SK-N-SH treated with all-trans-retinoic acid at 6 μM for 48 hours (cell line): ENCODE data around the gene LCN9.

Experiments
- ATAC-seq: fragments of 200-7000 bp; cut with Tn5 transposase; 3 replicates; pipeline ENCODE4 v1.9.1; 2020; ENCODE audit warnings: mild to moderate bottlenecking, moderate library complexity
- ARNTL ChIP-seq: fragments of 450-650 bp; formaldehyde crosslinking; IDR thresholded peaks from 2 replicates; pipeline ENCODE4 v1.5.0; 2020; ENCODE audit warnings: low read depth, mild to moderate bottlenecking, moderate library complexity, borderline replicate concordance
- BACH2 ChIP-seq: fragments of 250-450 bp; sonication (Bioruptor Pico); IDR thresholded peaks from 2 replicates; pipeline ENCODE4 v1.9.0; 2021; ENCODE audit warnings: mild to moderate bottlenecking, borderline replicate concordance
- CSDC2 ChIP-seq: fragments of 250-450 bp; sonication (Bioruptor Pico); IDR thresholded peaks from 2 replicates; pipeline ENCODE4 v1.5.0; 2020; ENCODE audit warnings: mild to moderate bottlenecking, moderate library complexity
- ESRRG ChIP-seq: fragments of 250-450 bp; sonication (Bioruptor Pico); IDR thresholded peaks from 2 replicates; pipeline ENCODE4 v1.6.1; 2021; ENCODE audit warnings: mild to moderate bottlenecking
- GLIS3 ChIP-seq: fragments of 250-450 bp; sonication (Bioruptor Pico); IDR thresholded peaks from 2 replicates; pipeline ENCODE4 v1.5.0; 2020; ENCODE audit warnings: mild to moderate bottlenecking, moderate library complexity
- ISL1 ChIP-seq: fragments of 250-450 bp; sonication (Bioruptor Pico); IDR thresholded peaks from 2 replicates; pipeline ENCODE4 v2.1.2; 2022; ENCODE audit warnings: mild to moderate bottlenecking, moderate library complexity
- OSR1 ChIP-seq: fragments of 250-450 bp; sonication (Bioruptor Pico); IDR thresholded peaks from 2 replicates; pipeline ENCODE4 v1.8.0; 2022; ENCODE audit warnings: moderate library complexity, mild to moderate bottlenecking, inconsistent platforms
- PPARA ChIP-seq: fragments of 250-450 bp; sonication (Bioruptor Pico); IDR thresholded peaks from 2 replicates; pipeline ENCODE4 v1.5.0; 2020; ENCODE audit warnings: mild to moderate bottlenecking, borderline replicate concordance
- SNAI2 ChIP-seq: fragments of 250-450 bp; sonication (Bioruptor Pico); IDR thresholded peaks from 2 replicates; pipeline ENCODE4 v1.5.0; 2020; ENCODE audit warnings: mild to moderate bottlenecking, moderate library complexity
- TCF4 ChIP-seq: fragments of 250-450 bp; sonication (Bioruptor Pico); IDR thresholded peaks from 2 replicates; pipeline ENCODE4 v1.8.0; 2021; ENCODE audit warnings: mild to moderate bottlenecking, moderate library complexity, borderline replicate concordance
- TOX ChIP-seq: fragments of 250-450 bp; sonication (Bioruptor Pico); IDR thresholded peaks from 2 replicates; pipeline ENCODE4 v1.8.0; 2021; ENCODE audit warnings: mild to moderate bottlenecking, moderate library complexity, borderline replicate concordance
- ZFP3 ChIP-seq: fragments of 250-450 bp; sonication (Bioruptor Pico); IDR thresholded peaks from 2 replicates; pipeline ENCODE4 v1.5.0; 2020; ENCODE audit warnings: mild to moderate bottlenecking, moderate library complexity
- ZNF70 ChIP-seq: fragments of 450-650 bp; formaldehyde crosslinking; IDR thresholded peaks from 2 replicates; pipeline ENCODE4 v1.5.0; 2020; ENCODE audit warnings: mild to moderate bottlenecking, moderate library complexity
- ZNF8 ChIP-seq: fragments of 450-650 bp; formaldehyde crosslinking; IDR thresholded peaks from 2 replicates; pipeline ENCODE4 v1.5.0; 2020; ENCODE audit warnings: mild to moderate bottlenecking, moderate library complexity
- TF ChIP-seq, protein P1 (sequence below): fragments of 250-450 bp; sonication (Bioruptor Pico); IDR thresholded peaks from 2 replicates; pipeline ENCODE4 v1.5.0; 2020; ENCODE audit warnings: mild to moderate bottlenecking, moderate library complexity
- TF ChIP-seq, protein P2 (sequence below): fragments of 250-450 bp; sonication (Bioruptor Pico); IDR thresholded peaks from 2 replicates; pipeline ENCODE4 v1.8.0; 2021; ENCODE audit warnings: low read depth, mild to moderate bottlenecking, moderate library complexity, borderline replicate concordance
- TF ChIP-seq, protein P3 (sequence below): fragments of 250-450 bp; sonication (Bioruptor Pico); IDR thresholded peaks from 2 replicates; pipeline ENCODE4 v1.5.1; 2020; ENCODE audit warnings: low read depth, mild to moderate bottlenecking, moderate library complexity
- TF ChIP-seq, protein P4 (sequence below): fragments of 250-450 bp; sonication (Bioruptor Pico); IDR thresholded peaks from 2 replicates; pipeline ENCODE4 v1.5.1; 2021; ENCODE audit warnings: mild to moderate bottlenecking, moderate library complexity
- TF ChIP-seq, protein P5 (sequence below): fragments of 250-450 bp; sonication (Bioruptor Pico); IDR thresholded peaks from 2 replicates; pipeline ENCODE4 v1.8.0; 2020; ENCODE audit warnings: mild to moderate bottlenecking, moderate library complexity, borderline replicate concordance

LCN9 gene

DNA sequence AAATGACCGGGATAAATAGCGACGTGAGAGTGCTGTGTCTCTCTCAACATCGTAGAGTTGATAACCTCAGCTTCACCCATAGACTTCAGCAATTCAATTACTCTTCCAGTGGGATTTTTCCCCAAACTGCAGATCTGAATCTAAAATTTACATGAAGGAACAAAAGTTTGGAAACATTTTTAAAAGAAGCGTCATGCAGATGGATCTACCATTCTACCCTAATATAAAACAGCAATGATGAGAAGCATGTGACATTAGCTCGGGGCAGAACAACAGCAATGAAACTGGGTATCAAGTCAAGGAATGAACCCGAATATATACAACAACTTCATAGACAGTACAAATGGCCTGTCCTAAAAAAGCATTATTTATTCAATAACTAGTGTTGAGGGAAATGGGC lies 42.6 kb upstream of the LCN9 start:
- no peak for TF ChIP-seq ISL1 (CRISPR knock-in tag)
- no peak for TF ChIP-seq TCF4
- TF ChIP-seq ZNF8 (CRISPR knock-in tag), result no peak
- no peak for TF ChIP-seq SNAI2
- TF ChIP-seq, protein P1, sequence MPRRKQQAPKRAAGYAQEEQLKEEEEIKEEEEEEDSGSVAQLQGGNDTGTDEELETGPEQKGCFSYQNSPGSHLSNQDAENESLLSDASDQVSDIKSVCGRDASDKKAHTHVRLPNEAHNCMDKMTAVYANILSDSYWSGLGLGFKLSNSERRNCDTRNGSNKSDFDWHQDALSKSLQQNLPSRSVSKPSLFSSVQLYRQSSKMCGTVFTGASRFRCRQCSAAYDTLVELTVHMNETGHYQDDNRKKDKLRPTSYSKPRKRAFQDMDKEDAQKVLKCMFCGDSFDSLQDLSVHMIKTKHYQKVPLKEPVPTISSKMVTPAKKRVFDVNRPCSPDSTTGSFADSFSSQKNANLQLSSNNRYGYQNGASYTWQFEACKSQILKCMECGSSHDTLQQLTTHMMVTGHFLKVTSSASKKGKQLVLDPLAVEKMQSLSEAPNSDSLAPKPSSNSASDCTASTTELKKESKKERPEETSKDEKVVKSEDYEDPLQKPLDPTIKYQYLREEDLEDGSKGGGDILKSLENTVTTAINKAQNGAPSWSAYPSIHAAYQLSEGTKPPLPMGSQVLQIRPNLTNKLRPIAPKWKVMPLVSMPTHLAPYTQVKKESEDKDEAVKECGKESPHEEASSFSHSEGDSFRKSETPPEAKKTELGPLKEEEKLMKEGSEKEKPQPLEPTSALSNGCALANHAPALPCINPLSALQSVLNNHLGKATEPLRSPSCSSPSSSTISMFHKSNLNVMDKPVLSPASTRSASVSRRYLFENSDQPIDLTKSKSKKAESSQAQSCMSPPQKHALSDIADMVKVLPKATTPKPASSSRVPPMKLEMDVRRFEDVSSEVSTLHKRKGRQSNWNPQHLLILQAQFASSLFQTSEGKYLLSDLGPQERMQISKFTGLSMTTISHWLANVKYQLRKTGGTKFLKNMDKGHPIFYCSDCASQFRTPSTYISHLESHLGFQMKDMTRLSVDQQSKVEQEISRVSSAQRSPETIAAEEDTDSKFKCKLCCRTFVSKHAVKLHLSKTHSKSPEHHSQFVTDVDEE (CRISPR knock-in tag), result no peak
- TF ChIP-seq, protein P2, sequence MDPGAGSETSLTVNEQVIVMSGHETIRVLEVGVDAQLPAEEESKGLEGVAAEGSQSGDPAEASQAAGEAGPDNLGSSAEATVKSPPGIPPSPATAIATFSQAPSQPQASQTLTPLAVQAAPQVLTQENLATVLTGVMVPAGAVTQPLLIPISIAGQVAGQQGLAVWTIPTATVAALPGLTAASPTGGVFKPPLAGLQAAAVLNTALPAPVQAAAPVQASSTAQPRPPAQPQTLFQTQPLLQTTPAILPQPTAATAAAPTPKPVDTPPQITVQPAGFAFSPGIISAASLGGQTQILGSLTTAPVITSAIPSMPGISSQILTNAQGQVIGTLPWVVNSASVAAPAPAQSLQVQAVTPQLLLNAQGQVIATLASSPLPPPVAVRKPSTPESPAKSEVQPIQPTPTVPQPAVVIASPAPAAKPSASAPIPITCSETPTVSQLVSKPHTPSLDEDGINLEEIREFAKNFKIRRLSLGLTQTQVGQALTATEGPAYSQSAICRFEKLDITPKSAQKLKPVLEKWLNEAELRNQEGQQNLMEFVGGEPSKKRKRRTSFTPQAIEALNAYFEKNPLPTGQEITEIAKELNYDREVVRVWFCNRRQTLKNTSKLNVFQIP, result no peak
- no peak for TF ChIP-seq ZFP3 (CRISPR knock-in tag)
- no peak for TF ChIP-seq BACH2 (CRISPR knock-in tag)
- TF ChIP-seq GLIS3 (CRISPR knock-in tag), result no peak
- TF ChIP-seq, protein P3, sequence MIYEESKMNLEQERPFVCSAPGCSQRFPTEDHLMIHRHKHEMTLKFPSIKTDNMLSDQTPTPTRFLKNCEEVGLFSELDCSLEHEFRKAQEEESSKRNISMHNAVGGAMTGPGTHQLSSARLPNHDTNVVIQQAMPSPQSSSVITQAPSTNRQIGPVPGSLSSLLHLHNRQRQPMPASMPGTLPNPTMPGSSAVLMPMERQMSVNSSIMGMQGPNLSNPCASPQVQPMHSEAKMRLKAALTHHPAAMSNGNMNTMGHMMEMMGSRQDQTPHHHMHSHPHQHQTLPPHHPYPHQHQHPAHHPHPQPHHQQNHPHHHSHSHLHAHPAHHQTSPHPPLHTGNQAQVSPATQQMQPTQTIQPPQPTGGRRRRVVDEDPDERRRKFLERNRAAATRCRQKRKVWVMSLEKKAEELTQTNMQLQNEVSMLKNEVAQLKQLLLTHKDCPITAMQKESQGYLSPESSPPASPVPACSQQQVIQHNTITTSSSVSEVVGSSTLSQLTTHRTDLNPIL (CRISPR knock-in tag), result no peak
- no peak for TF ChIP-seq ZNF70 (CRISPR knock-in tag)
- TF ChIP-seq PPARA (CRISPR knock-in tag), result no peak
- TF ChIP-seq CSDC2 (CRISPR knock-in tag), result no peak
- no peak for TF ChIP-seq ESRRG (CRISPR knock-in tag)
- TF ChIP-seq, protein P4, sequence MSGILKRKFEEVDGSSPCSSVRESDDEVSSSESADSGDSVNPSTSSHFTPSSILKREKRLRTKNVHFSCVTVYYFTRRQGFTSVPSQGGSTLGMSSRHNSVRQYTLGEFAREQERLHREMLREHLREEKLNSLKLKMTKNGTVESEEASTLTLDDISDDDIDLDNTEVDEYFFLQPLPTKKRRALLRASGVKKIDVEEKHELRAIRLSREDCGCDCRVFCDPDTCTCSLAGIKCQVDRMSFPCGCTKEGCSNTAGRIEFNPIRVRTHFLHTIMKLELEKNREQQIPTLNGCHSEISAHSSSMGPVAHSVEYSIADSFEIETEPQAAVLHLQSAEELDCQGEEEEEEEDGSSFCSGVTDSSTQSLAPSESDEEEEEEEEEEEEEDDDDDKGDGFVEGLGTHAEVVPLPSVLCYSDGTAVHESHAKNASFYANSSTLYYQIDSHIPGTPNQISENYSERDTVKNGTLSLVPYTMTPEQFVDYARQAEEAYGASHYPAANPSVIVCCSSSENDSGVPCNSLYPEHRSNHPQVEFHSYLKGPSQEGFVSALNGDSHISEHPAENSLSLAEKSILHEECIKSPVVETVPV (CRISPR knock-in tag), result no peak
- ATAC-seq, result no peak

DNA sequence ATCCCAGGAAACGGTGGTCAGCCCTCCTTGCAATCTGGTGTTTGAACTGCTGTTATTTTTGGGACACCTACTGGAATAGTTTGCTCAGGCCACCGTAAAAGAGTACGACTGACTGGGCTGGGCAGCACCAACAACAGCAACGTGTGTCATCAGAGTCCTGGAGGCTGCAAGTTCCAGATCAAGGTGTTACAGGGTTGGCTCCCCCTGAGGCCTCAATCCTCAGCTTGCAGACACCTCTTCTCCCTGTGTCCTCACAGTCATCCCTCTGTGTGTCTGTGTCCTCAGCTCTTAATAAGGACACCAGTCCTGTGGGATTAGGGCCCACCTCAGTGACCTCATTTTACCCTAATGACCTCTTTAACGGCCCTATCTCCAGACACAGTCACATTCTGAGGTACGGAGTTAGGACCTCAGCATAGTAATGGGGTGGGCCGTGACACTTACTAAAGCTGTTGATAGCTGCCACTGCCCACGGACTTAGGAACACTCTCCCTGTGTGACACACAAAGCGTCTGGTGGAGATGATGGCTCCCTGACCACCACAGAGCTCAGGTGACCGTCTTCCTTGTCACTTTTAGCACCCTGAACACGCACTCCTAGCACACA lies 40.6 kb upstream of the LCN9 start:
- no peak for TF ChIP-seq ESRRG (CRISPR knock-in tag)
- no peak for TF ChIP-seq PPARA (CRISPR knock-in tag)
- TF ChIP-seq, protein P3 (CRISPR knock-in tag), result no peak
- TF ChIP-seq CSDC2 (CRISPR knock-in tag), result no peak
- TF ChIP-seq, protein P5, sequence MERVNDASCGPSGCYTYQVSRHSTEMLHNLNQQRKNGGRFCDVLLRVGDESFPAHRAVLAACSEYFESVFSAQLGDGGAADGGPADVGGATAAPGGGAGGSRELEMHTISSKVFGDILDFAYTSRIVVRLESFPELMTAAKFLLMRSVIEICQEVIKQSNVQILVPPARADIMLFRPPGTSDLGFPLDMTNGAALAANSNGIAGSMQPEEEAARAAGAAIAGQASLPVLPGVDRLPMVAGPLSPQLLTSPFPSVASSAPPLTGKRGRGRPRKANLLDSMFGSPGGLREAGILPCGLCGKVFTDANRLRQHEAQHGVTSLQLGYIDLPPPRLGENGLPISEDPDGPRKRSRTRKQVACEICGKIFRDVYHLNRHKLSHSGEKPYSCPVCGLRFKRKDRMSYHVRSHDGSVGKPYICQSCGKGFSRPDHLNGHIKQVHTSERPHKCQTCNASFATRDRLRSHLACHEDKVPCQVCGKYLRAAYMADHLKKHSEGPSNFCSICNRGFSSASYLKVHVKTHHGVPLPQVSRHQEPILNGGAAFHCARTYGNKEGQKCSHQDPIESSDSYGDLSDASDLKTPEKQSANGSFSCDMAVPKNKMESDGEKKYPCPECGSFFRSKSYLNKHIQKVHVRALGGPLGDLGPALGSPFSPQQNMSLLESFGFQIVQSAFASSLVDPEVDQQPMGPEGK, result no peak
- TF ChIP-seq, protein P2, result no peak
- TF ChIP-seq TOX (CRISPR knock-in tag), result no peak
- TF ChIP-seq ARNTL (CRISPR knock-in tag), result no peak
- TF ChIP-seq, protein P1 (CRISPR knock-in tag), result no peak
- no peak for TF ChIP-seq ZNF8 (CRISPR knock-in tag)
- no peak for TF ChIP-seq OSR1 (CRISPR knock-in tag)
- TF ChIP-seq, protein P4 (CRISPR knock-in tag), result no peak
- TF ChIP-seq ZNF70 (CRISPR knock-in tag), result no peak
- TF ChIP-seq BACH2 (CRISPR knock-in tag), result no peak

More for the DNA sequence above, 40.6 kb upstream of the LCN9 start:
- ATAC-seq, result no peak
